ENCODE results near the gene UBAC1.

DNA sequence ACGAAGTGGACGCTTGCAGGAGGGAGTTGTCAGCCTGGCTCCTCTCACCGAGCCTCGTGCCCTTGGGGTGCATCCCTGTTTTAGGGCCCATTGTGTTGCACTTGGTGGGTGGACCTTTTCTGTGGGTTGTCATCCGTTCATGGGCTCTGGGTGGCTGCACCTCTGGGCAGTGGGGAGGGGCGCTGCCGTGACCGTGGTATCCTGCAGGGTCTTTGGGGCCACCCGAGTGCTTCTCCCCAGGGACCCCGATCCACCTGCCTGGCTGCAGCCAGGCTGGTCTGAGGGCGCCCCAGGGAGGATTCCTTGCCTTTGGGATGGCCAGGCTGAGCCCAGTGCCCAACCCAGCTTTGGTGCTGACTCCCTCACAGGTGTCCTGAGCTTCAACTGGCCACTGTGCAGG, 41.0 kb upstream of the UBAC1 start:
- TF ChIP-seq CTCF (conservative IDR thresholded peaks at IDR 0.05 in 1 of 2, IDR thresholded peaks at IDR 0.05 in 1 of 2; ENCODE audit: extremely low read depth in 1 of 2, insufficient read depth in 1 of 2, low read depth in 1 of 2, low read length in 2 of 2) (no peak), EZH2 (IDR thresholded peaks at IDR 0.05; ENCODE audit: borderline replicate concordance, low read length) (no peak)

All from mammary epithelial cell (primary cell).